ENCODE data around the gene CYSLTR2.

- TF ChIP-seq EZH2phosphoT487 (IDR thresholded peaks at IDR 0.05; ENCODE audit: insufficient read depth, low read depth) (no peak), EZH2 (IDR thresholded peaks at IDR 0.05; ENCODE audit: insufficient read depth, poor library complexity, severe bottlenecking) (no peak)
Observed at GRCh38 chr13:48749144-48749543, 95.4 kb downstream of the CYSLTR2 start.
